Measurements from ENCODE around the gene PTCHD1. TPM values are rescaled to one million over a fixed set of nuclear protein-coding genes. Genes with fewer than 3 reads are reported as not detected.

PTCHD1 gene
- total and polyA plus RNA-seq, 2 donors from 2014 or later: 0.63 TPM; not detected in 1

- no peak overlapping the region for H3K9ac ChIP-seq (ENCODE audit: low read length in 3 of 3)
- FAIRE-seq (peak; percentile 21), DNase-seq (peak in 4 of 5 donors; percentile 9 to 83 (median 40))
- H3K36me3 ChIP-seq (ENCODE audit: control insufficient read depth in 2 of 3, insufficient read depth in 3 of 3, low read length in 3 of 3): no peaks in the 10 kb centered on the region
- intact Hi-C loops (cut with DNase I): no loop called here
- TF ChIP-seq, protein P1, sequence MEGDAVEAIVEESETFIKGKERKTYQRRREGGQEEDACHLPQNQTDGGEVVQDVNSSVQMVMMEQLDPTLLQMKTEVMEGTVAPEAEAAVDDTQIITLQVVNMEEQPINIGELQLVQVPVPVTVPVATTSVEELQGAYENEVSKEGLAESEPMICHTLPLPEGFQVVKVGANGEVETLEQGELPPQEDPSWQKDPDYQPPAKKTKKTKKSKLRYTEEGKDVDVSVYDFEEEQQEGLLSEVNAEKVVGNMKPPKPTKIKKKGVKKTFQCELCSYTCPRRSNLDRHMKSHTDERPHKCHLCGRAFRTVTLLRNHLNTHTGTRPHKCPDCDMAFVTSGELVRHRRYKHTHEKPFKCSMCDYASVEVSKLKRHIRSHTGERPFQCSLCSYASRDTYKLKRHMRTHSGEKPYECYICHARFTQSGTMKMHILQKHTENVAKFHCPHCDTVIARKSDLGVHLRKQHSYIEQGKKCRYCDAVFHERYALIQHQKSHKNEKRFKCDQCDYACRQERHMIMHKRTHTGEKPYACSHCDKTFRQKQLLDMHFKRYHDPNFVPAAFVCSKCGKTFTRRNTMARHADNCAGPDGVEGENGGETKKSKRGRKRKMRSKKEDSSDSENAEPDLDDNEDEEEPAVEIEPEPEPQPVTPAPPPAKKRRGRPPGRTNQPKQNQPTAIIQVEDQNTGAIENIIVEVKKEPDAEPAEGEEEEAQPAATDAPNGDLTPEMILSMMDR (IDR thresholded peaks at IDR 0.05; ENCODE audit: borderline replicate concordance, extremely low read depth, insufficient read depth): no peak
- no peaks in the 10 kb centered on the region for H3K9me3 ChIP-seq (ENCODE audit: control insufficient read depth in 2 of 3, insufficient read depth in 1 of 3, low read length in 3 of 3)
- no peaks in the 10 kb centered on the region for H3K4me1 ChIP-seq (ENCODE audit: control insufficient read depth in 2 of 3, insufficient read depth in 2 of 3, low read depth in 1 of 3, low read length in 3 of 3)
- H3K27me3 ChIP-seq (ENCODE audit: control insufficient read depth, insufficient read depth, low read length): no peaks in the 10 kb centered on the region
- no peak overlapping the region for H3K27ac ChIP-seq (ENCODE audit: low read depth in 2 of 2, low read length in 2 of 2)
- no peak overlapping the region for H3K4me3 ChIP-seq (ENCODE audit: low read length in 3 of 3)
Measured at GRCh38 chrX:23434356-23434884, 99.8 kb downstream of the PTCHD1 start.

GRCh38 chrX:23435108-23435507 lies 100.5 kb downstream of the PTCHD1 start:
- no peak overlapping the region for H3K9ac ChIP-seq (ENCODE audit: low read length in 3 of 3)

GRCh38 chrX:23435575-23435974 lies 100.9 kb downstream of the PTCHD1 start:
- intact Hi-C loops (cut with DNase I): no loop called here
- H3K4me1 ChIP-seq (ENCODE audit: control insufficient read depth in 2 of 3, insufficient read depth in 2 of 3, low read depth in 1 of 3, low read length in 3 of 3): no peaks in the 10 kb centered on the region
- FAIRE-seq (no peak), DNase-seq (peak in 1 of 5 donors; percentile 12)
- H3K27ac ChIP-seq (ENCODE audit: low read depth in 2 of 2, low read length in 2 of 2): no peak overlapping the region
- H3K27me3 ChIP-seq (ENCODE audit: control insufficient read depth, insufficient read depth, low read length): no peaks in the 10 kb centered on the region
- no peaks in the 10 kb centered on the region for H3K9me3 ChIP-seq (ENCODE audit: control insufficient read depth in 2 of 3, insufficient read depth in 1 of 3, low read length in 3 of 3)
- TF ChIP-seq, protein P1 (IDR thresholded peaks at IDR 0.05; ENCODE audit: borderline replicate concordance, extremely low read depth, insufficient read depth): no peak
- H3K9ac ChIP-seq (ENCODE audit: low read length in 3 of 3): no peak overlapping the region
- no peaks in the 10 kb centered on the region for H3K36me3 ChIP-seq (ENCODE audit: control insufficient read depth in 2 of 3, insufficient read depth in 3 of 3, low read length in 3 of 3)
- no peak overlapping the region for H3K4me3 ChIP-seq (ENCODE audit: low read length in 3 of 3)

More at GRCh38 chrX:23435108-23435507, 100.5 kb downstream of the PTCHD1 start:
- DNase-seq: no peak
- no peak for FAIRE-seq
- intact Hi-C loops (cut with DNase I): no loop called here
- Histone ChIP-seq H3K9me3 (ENCODE audit: control insufficient read depth in 2 of 3, insufficient read depth in 1 of 3, low read length in 3 of 3) (no peaks in the 10 kb centered on the region), H3K36me3 (ENCODE audit: control insufficient read depth in 2 of 3, insufficient read depth in 3 of 3, low read length in 3 of 3) (no peaks in the 10 kb centered on the region), H3K27me3 (ENCODE audit: control insufficient read depth, insufficient read depth, low read length) (no peaks in the 10 kb centered on the region), H3K4me1 (ENCODE audit: control insufficient read depth in 2 of 3, insufficient read depth in 2 of 3, low read depth in 1 of 3, low read length in 3 of 3) (no peaks in the 10 kb centered on the region), H3K4me3 (ENCODE audit: low read length in 3 of 3) (no peak overlapping the region), H3K27ac (ENCODE audit: low read depth in 2 of 2, low read length in 2 of 2) (no peak overlapping the region)
- TF ChIP-seq, protein P1 (IDR thresholded peaks at IDR 0.05; ENCODE audit: borderline replicate concordance, extremely low read depth, insufficient read depth): no peak

GRCh38 chrX:23436875-23437274 lies 102.2 kb downstream of the PTCHD1 start:
- H3K27ac ChIP-seq (ENCODE audit: low read depth in 2 of 2, low read length in 2 of 2): no peak overlapping the region
- DNase-seq: no peak

More at GRCh38 chrX:23436875-23437274, 102.2 kb downstream of the PTCHD1 start:
- TF ChIP-seq, protein P1 (IDR thresholded peaks at IDR 0.05; ENCODE audit: borderline replicate concordance, extremely low read depth, insufficient read depth): no peak
- Histone ChIP-seq H3K9ac (ENCODE audit: low read length in 3 of 3) (no peak overlapping the region), H3K36me3 (ENCODE audit: control insufficient read depth in 2 of 3, insufficient read depth in 3 of 3, low read length in 3 of 3) (no peaks in the 10 kb centered on the region), H3K4me3 (ENCODE audit: low read length in 3 of 3) (no peak overlapping the region), H3K9me3 (ENCODE audit: control insufficient read depth in 2 of 3, insufficient read depth in 1 of 3, low read length in 3 of 3) (no peaks in the 10 kb centered on the region), H3K4me1 (ENCODE audit: control insufficient read depth in 2 of 3, insufficient read depth in 2 of 3, low read depth in 1 of 3, low read length in 3 of 3) (no peaks in the 10 kb centered on the region), H3K27me3 (ENCODE audit: control insufficient read depth, insufficient read depth, low read length) (no peaks in the 10 kb centered on the region)
- intact Hi-C loops (cut with DNase I): no loop called here
- no peak for FAIRE-seq

All from kidney (tissue), 14 donors.